K562 (cell line): ENCODE data around the gene ITPA. TPM values are rescaled to one million over a fixed set of nuclear protein-coding genes. Genes with fewer than 3 reads are reported as not detected.

Experiments used
- polyA plus RNA-seq, 8 experiments: library from polyadenylated mRNA; depleted of rRNA in 4 of 8; stranded (reverse) in 5 of 8; unstranded in 3 of 8; fragments of >200 nt; fragmentation: Nextera tagmentation in 2 of 8; fragmentation: Illumina TruSeq in 1 of 8; extraction: Ambion mirVana in 2 of 8; extraction: Trizol in 1 of 8; gene quantifications; 2 replicates each; pipeline versions ENCODE4 v1.2.1 to v1.2.3, GENCODE V29; 2011 to 2014; ENCODE audit warnings: inconsistent platforms in 1 of 8, missing spikeins in 1 of 8
- total RNA-seq, 7 experiments: library from RNA; depleted of rRNA in 6 of 7; stranded (reverse); fragments of >200 nt in 6 of 7; fragmentation: Illumina TruSeq in 2 of 7; extraction: Trizol in 2 of 7; gene quantifications; 2 replicates each; pipeline versions ENCODE4 v1.2.1 to v1.2.3, GENCODE V29; 2011 to 2021; ENCODE audit warnings: low replicate concordance in 1 of 7

ITPA gene
- total and polyA plus RNA-seq, 9 of the 15 experiments (the other 6 are each of a cell fraction or from before 2014, with no cell fraction given), result 5.0 to 79.7 (median 36.7) TPM

Other genes with a start within 250 kb of the ITPA start
Only the 7 nearest of the 10 such genes appear.
- gene OXT, start 137.9 kb upstream of the ITPA start, total RNA-seq (2014; rRNA removed), result not detected in 2 replicates
- gene OXT, start 137.9 kb upstream of the ITPA start, total RNA-seq (2014; rRNA removed; fragmentation: Illumina TruSeq; extraction: Trizol), result not detected in 2 replicates
- not detected in 2 replicates for gene OXT, start 137.9 kb upstream of the ITPA start, total RNA-seq (2015; rRNA removed; fragmentation: Illumina TruSeq; extraction: Trizol)
- gene OXT, start 137.9 kb upstream of the ITPA start, total RNA-seq (2021), result not detected in 2 replicates
- not detected in 2 replicates for gene OXT, start 137.9 kb upstream of the ITPA start, polyA plus RNA-seq (2011; rRNA removed)
- gene OXT, start 137.9 kb upstream of the ITPA start, polyA plus RNA-seq (2014; fragmentation: Illumina TruSeq; extraction: Trizol), result not detected in 2 replicates
- gene OXT, start 137.9 kb upstream of the ITPA start, polyA plus RNA-seq (2014; fragmentation: Nextera tagmentation; extraction: Ambion mirVana), result not detected
- not detected in 2 replicates for gene OXT, start 137.9 kb upstream of the ITPA start, polyA plus RNA-seq (2014; rRNA removed)
- not detected in 2 replicates for gene AVP, start 124.8 kb upstream of the ITPA start, total RNA-seq (2014; rRNA removed)
- gene AVP, start 124.8 kb upstream of the ITPA start, total RNA-seq (2014; rRNA removed; fragmentation: Illumina TruSeq; extraction: Trizol), result not detected in 2 replicates
- not detected in 2 replicates for gene AVP, start 124.8 kb upstream of the ITPA start, total RNA-seq (2015; rRNA removed; fragmentation: Illumina TruSeq; extraction: Trizol)
- not detected in 2 replicates for gene AVP, start 124.8 kb upstream of the ITPA start, total RNA-seq (2021)
- gene AVP, start 124.8 kb upstream of the ITPA start, polyA plus RNA-seq (2011; rRNA removed), result not detected in 2 replicates
- gene AVP, start 124.8 kb upstream of the ITPA start, polyA plus RNA-seq (2014; fragmentation: Illumina TruSeq; extraction: Trizol), result not detected in 2 replicates
- not detected for gene AVP, start 124.8 kb upstream of the ITPA start, polyA plus RNA-seq (2014; fragmentation: Nextera tagmentation; extraction: Ambion mirVana)
- gene AVP, start 124.8 kb upstream of the ITPA start, polyA plus RNA-seq (2014; rRNA removed), result not detected in 2 replicates
- 19.8 and 20.7 TPM in 2 replicates for gene FASTKD5, start 49.6 kb upstream of the ITPA start, total RNA-seq (2014; rRNA removed)
- 24.4 and 25.4 TPM in 2 replicates for gene FASTKD5, start 49.6 kb upstream of the ITPA start, total RNA-seq (2014; rRNA removed; fragmentation: Illumina TruSeq; extraction: Trizol)
- 24.3 and 25.2 TPM in 2 replicates for gene FASTKD5, start 49.6 kb upstream of the ITPA start, total RNA-seq (2015; rRNA removed; fragmentation: Illumina TruSeq; extraction: Trizol)
- gene FASTKD5, start 49.6 kb upstream of the ITPA start, total RNA-seq (2021), result 21.2 and 22.8 TPM in 2 replicates
- gene FASTKD5, start 49.6 kb upstream of the ITPA start, polyA plus RNA-seq (2011; rRNA removed), result 32.5 and 36.6 TPM in 2 replicates
- gene FASTKD5, start 49.6 kb upstream of the ITPA start, polyA plus RNA-seq (2014; fragmentation: Illumina TruSeq; extraction: Trizol), result 23.4 and 25.9 TPM in 2 replicates
- 10 to 100 TPM; 31.7 to 35.8 TPM for gene FASTKD5, start 49.6 kb upstream of the ITPA start, polyA plus RNA-seq (2014; fragmentation: Nextera tagmentation; extraction: Ambion mirVana)
- gene FASTKD5, start 49.6 kb upstream of the ITPA start, polyA plus RNA-seq (2014; rRNA removed), result 23.6 and 24.3 TPM in 2 replicates
- gene UBOX5, start 49.6 kb upstream of the ITPA start, total RNA-seq (2014; rRNA removed), result 2.8 and 4.4 TPM in 2 replicates
- gene UBOX5, start 49.6 kb upstream of the ITPA start, total RNA-seq (2014; rRNA removed; fragmentation: Illumina TruSeq; extraction: Trizol), result 1.3 and 1.8 TPM in 2 replicates
- 2.0 and 2.3 TPM in 2 replicates for gene UBOX5, start 49.6 kb upstream of the ITPA start, total RNA-seq (2015; rRNA removed; fragmentation: Illumina TruSeq; extraction: Trizol)
- 5.0 and 5.4 TPM in 2 replicates for gene UBOX5, start 49.6 kb upstream of the ITPA start, total RNA-seq (2021)
- 2.2 and 6.4 TPM in 2 replicates for gene UBOX5, start 49.6 kb upstream of the ITPA start, polyA plus RNA-seq (2011; rRNA removed)
- gene UBOX5, start 49.6 kb upstream of the ITPA start, polyA plus RNA-seq (2014; fragmentation: Illumina TruSeq; extraction: Trizol), result 3.9 and 4.1 TPM in 2 replicates
- under 1 TPM; 0.24 to 0.85 TPM for gene UBOX5, start 49.6 kb upstream of the ITPA start, polyA plus RNA-seq (2014; fragmentation: Nextera tagmentation; extraction: Ambion mirVana)
- gene UBOX5, start 49.6 kb upstream of the ITPA start, polyA plus RNA-seq (2014; rRNA removed), result 2.1 and 2.2 TPM in 2 replicates
- 2.8 and 3.4 TPM in 2 replicates for gene LZTS3, start 35.9 kb upstream of the ITPA start, total RNA-seq (2014; rRNA removed)
- gene LZTS3, start 35.9 kb upstream of the ITPA start, total RNA-seq (2014; rRNA removed; fragmentation: Illumina TruSeq; extraction: Trizol), result 0.70 and 0.73 TPM in 2 replicates
- gene LZTS3, start 35.9 kb upstream of the ITPA start, total RNA-seq (2015; rRNA removed; fragmentation: Illumina TruSeq; extraction: Trizol), result 1.1 and 1.2 TPM in 2 replicates
- 2.4 and 2.9 TPM in 2 replicates for gene LZTS3, start 35.9 kb upstream of the ITPA start, total RNA-seq (2021)
- gene LZTS3, start 35.9 kb upstream of the ITPA start, polyA plus RNA-seq (2011; rRNA removed), result 2.4 and 4.0 TPM in 2 replicates
- gene LZTS3, start 35.9 kb upstream of the ITPA start, polyA plus RNA-seq (2014; fragmentation: Illumina TruSeq; extraction: Trizol), result 2.0 and 2.3 TPM in 2 replicates
- under 1 TPM; 0.07 to 0.28 TPM for gene LZTS3, start 35.9 kb upstream of the ITPA start, polyA plus RNA-seq (2014; fragmentation: Nextera tagmentation; extraction: Ambion mirVana)
- 2.6 and 2.8 TPM in 2 replicates for gene LZTS3, start 35.9 kb upstream of the ITPA start, polyA plus RNA-seq (2014; rRNA removed)
- gene DDRGK1, start 4.8 kb upstream of the ITPA start, total RNA-seq (2014; rRNA removed), result 52.3 and 55.9 TPM in 2 replicates
- gene DDRGK1, start 4.8 kb upstream of the ITPA start, total RNA-seq (2014; rRNA removed; fragmentation: Illumina TruSeq; extraction: Trizol), result 13.5 and 18.7 TPM in 2 replicates
- 29.8 and 31.3 TPM in 2 replicates for gene DDRGK1, start 4.8 kb upstream of the ITPA start, total RNA-seq (2015; rRNA removed; fragmentation: Illumina TruSeq; extraction: Trizol)
- 37.1 and 45.1 TPM in 2 replicates for gene DDRGK1, start 4.8 kb upstream of the ITPA start, total RNA-seq (2021)
- gene DDRGK1, start 4.8 kb upstream of the ITPA start, polyA plus RNA-seq (2011; rRNA removed), result 29.1 and 67.9 TPM in 2 replicates
- 22.1 and 31.4 TPM in 2 replicates for gene DDRGK1, start 4.8 kb upstream of the ITPA start, polyA plus RNA-seq (2014; fragmentation: Illumina TruSeq; extraction: Trizol)
- gene DDRGK1, start 4.8 kb upstream of the ITPA start, polyA plus RNA-seq (2014; fragmentation: Nextera tagmentation; extraction: Ambion mirVana), result 1 to 10 TPM; 2.3 to 3.4 TPM
- 46.2 and 54.4 TPM in 2 replicates for gene DDRGK1, start 4.8 kb upstream of the ITPA start, polyA plus RNA-seq (2014; rRNA removed)
- gene SLC4A11, start 29.7 kb downstream of the ITPA start, total RNA-seq (2014; rRNA removed), result 0.18 and 0.86 TPM in 2 replicates
- 0.10 and 0.29 TPM in 2 replicates for gene SLC4A11, start 29.7 kb downstream of the ITPA start, total RNA-seq (2014; rRNA removed; fragmentation: Illumina TruSeq; extraction: Trizol)
- gene SLC4A11, start 29.7 kb downstream of the ITPA start, total RNA-seq (2015; rRNA removed; fragmentation: Illumina TruSeq; extraction: Trizol), result 0.11 TPM in 2 replicates
- gene SLC4A11, start 29.7 kb downstream of the ITPA start, total RNA-seq (2021), result 1.1 and 2.0 TPM in 2 replicates
- gene SLC4A11, start 29.7 kb downstream of the ITPA start, polyA plus RNA-seq (2011; rRNA removed), result 0.20 and 0.95 TPM in 2 replicates
- gene SLC4A11, start 29.7 kb downstream of the ITPA start, polyA plus RNA-seq (2014; fragmentation: Illumina TruSeq; extraction: Trizol), result 0.47 and 0.49 TPM in 2 replicates
- under 1 TPM; 0.10 to 0.11 TPM for gene SLC4A11, start 29.7 kb downstream of the ITPA start, polyA plus RNA-seq (2014; fragmentation: Nextera tagmentation; extraction: Ambion mirVana)
- gene SLC4A11, start 29.7 kb downstream of the ITPA start, polyA plus RNA-seq (2014; rRNA removed), result 0.68 and 1.6 TPM in 2 replicates